ENCODE results near the gene ENKUR. TPM values are rescaled to one million over a fixed set of nuclear protein-coding genes. Genes with fewer than 3 reads are reported as not detected.

ENKUR gene
- total and polyA plus RNA-seq, 10 donors, result 0.03 to 1.1 (median 0.32) TPM; not detected in 3

Small RNAs within 50 kb of the gene (small RNA-seq; reads per million reads assigned to genes)
- 0 reads per million in 4 donors for gene AL512598.1

Other genes with a start within 250 kb of the ENKUR start
- gene PRTFDC1, start 63.6 kb downstream of the ENKUR start, total RNA-seq, result 1 to 10 TPM in 6 of 7 donors, under 1 TPM in 1; 0.85 to 3.8 (median 2.9) TPM
- 1 to 10 TPM; 1.7 to 3.1 (median 2.3) TPM for gene PRTFDC1, start 63.6 kb downstream of the ENKUR start, polyA plus RNA-seq
- gene THNSL1, start 454 bp upstream of the ENKUR start, total RNA-seq, result 1 to 10 TPM; 2.2 to 4.3 (median 2.8) TPM
- 1 to 10 TPM; 1.5 to 3.0 (median 2.6) TPM for gene THNSL1, start 454 bp upstream of the ENKUR start, polyA plus RNA-seq
- gene GPR158, start 158.8 kb upstream of the ENKUR start, total RNA-seq, result under 1 TPM; 0.07 to 0.79 (median 0.39) TPM
- gene GPR158, start 158.8 kb upstream of the ENKUR start, polyA plus RNA-seq, result under 1 TPM; 0.03 to 0.09 (median 0.06) TPM